K562 (cell line): ENCODE results near the gene TSPAN15. TPM values are rescaled to one million over a fixed set of nuclear protein-coding genes. Genes with fewer than 3 reads are reported as not detected.

Experiments
- ATAC-seq: fragments of 200-7000 bp; cut with Tn5 transposase; 3 replicates; pipeline ENCODE4 v1.9.1; 2020; ENCODE audit warnings: moderate library complexity
- BruUV-seq: library from RNA; stranded (reverse); fragments of 400-500 nt; replicated peaks from 2 replicates; lab custom pipeline; 2021; lab: Mats Ljungman, UMichigan
- CTCF ChIA-PET: fragments of 300-600 bp; formaldehyde crosslinking; extraction: SDS; loops from one replicate; lab custom pipeline; 2021; ENCODE audit warnings: low intra/inter-chr PET ratio; lab: Yijun Ruan, JAX
- POLR2A ChIA-PET: fragments of 300-600, 350-650 bp; sonication (Branson Sonifier 250); formaldehyde crosslinking; extraction: SDS; loops from one replicate; lab custom pipeline; 2021; ENCODE audit warnings: antibody characterized with exemption, inconsistent platforms; lab: Yijun Ruan, JAX
- DNase-seq, 4 experiments: peaks; one replicate each; pipeline versions ENCODE4 v3.0.0 to v3.0.0-alpha.2; 2011 to 2018; ENCODE audit warnings: low spot score in 3 of 4, mixed read lengths in 3 of 4; ENCODE audit errors: extremely low read depth in 1 of 4
- FAIRE-seq: peaks from 2 replicates; lab custom pipeline; 2011; peaks lifted over from hg19 to GRCh38; lab: Jason Lieb, UNC
- H2AFZ ChIP-seq: 2 replicates; pipeline ENCODE4 v1.6.0; 2011; ENCODE audit warnings: low read depth, low read length, control low read depth, inconsistent platforms
- H3K27ac ChIP-seq: fragments of 200-600 bp; 3 replicates; pipeline ENCODE4 v1.8.0; 2011; ENCODE audit warnings: low read depth, mild to moderate bottlenecking, control low read depth, inconsistent platforms, low read length, moderate library complexity, mixed read lengths; ENCODE audit errors: extremely low read depth
- H3K27me3 ChIP-seq, 2 experiments: fragments of 300-600 bp in 1 of 2; 2 replicates in 1 of 2; 3 replicates in 1 of 2; pipeline versions ENCODE4 v1.6.0 to v1.8.0; 2011; ENCODE audit warnings: inconsistent platforms in 2 of 2, low read length in 2 of 2, mild to moderate bottlenecking in 1 of 2, mixed read lengths in 1 of 2, moderate library complexity in 1 of 2; ENCODE audit not compliant: control insufficient read depth in 2 of 2, insufficient read depth in 2 of 2
- H3K36me3 ChIP-seq: fragments of 300-600 bp; 3 replicates; pipeline ENCODE4 v1.8.0; 2011; ENCODE audit warnings: mild to moderate bottlenecking, low read length, inconsistent platforms; ENCODE audit not compliant: control insufficient read depth, insufficient read depth
- H3K4me1 ChIP-seq, 2 experiments: fragments of 200-600 bp in 1 of 2; replicated peaks in 1 of 2; 2 replicates in 1 of 2; 3 replicates in 1 of 2; pipeline versions ENCODE4 v1.5.1 to v1.8.0; 2011; ENCODE audit warnings: inconsistent platforms in 2 of 2, low read length in 2 of 2, mild to moderate bottlenecking in 1 of 2, mixed read lengths in 1 of 2, moderate library complexity in 1 of 2; ENCODE audit not compliant: control insufficient read depth in 2 of 2, insufficient read depth in 2 of 2
- H3K4me2 ChIP-seq: 2 replicates; pipeline ENCODE4 v1.6.1; 2011; ENCODE audit warnings: low read length, control low read depth, inconsistent platforms, mixed read lengths; ENCODE audit not compliant: insufficient read depth
- H3K4me3 ChIP-seq: fragments of 200-600 bp; sonication (generic), shearing (Covaris generic); 2 replicates; pipeline ENCODE4 v1.5.1; 2016; ENCODE audit warnings: control low read depth, inconsistent platforms
- H3K79me2 ChIP-seq: fragments of 200-600 bp; 3 replicates; pipeline ENCODE4 v1.8.0; 2011; ENCODE audit warnings: low read length, inconsistent platforms; ENCODE audit not compliant: control insufficient read depth, insufficient read depth
- H3K9ac ChIP-seq, 2 experiments: 2 replicates each; pipeline versions ENCODE4 v1.6.0 to v1.6.1; 2011; ENCODE audit warnings: low read depth in 2 of 2, low read length in 2 of 2, control low read depth in 1 of 2, inconsistent platforms in 1 of 2, mild to moderate bottlenecking in 1 of 2, mixed read lengths in 1 of 2; ENCODE audit not compliant: insufficient read depth in 1 of 2
- H3K9me1 ChIP-seq: one replicate; pipeline ENCODE4 v1.6.0; 2011; ENCODE audit warnings: inconsistent platforms, mild to moderate bottlenecking, low read length, moderate library complexity; ENCODE audit not compliant: control insufficient read depth, insufficient read depth
- H3K9me3 ChIP-seq: replicated peaks from 2 replicates; pipeline ENCODE4 v1.5.1; 2011; ENCODE audit warnings: low read depth, low read length, inconsistent platforms; ENCODE audit not compliant: control insufficient read depth, insufficient read depth
- H4K20me1 ChIP-seq: replicated peaks from 2 replicates; pipeline ENCODE4 v1.6.1; 2011; ENCODE audit warnings: low read length, inconsistent platforms, mixed read lengths; ENCODE audit not compliant: control insufficient read depth, insufficient read depth
- AFF4 ChIP-seq: sonication (generic); formaldehyde crosslinking; IDR thresholded peaks from 2 replicates; pipeline ENCODE4 v1.8.0; 2023; ENCODE audit warnings: mild to moderate bottlenecking, missing genetic modification reagents
- DIDO1 ChIP-seq: fragments of 450-650 bp; IDR thresholded peaks from 2 replicates; pipeline ENCODE4 v1.6.1; 2016; ENCODE audit warnings: low read depth, missing biosample characterization, missing genetic modification characterization
- ELF1 ChIP-seq: fragments of 200-800 bp; sonication (Bioruptor generic); IDR thresholded peaks from 2 replicates; pipeline ENCODE4 v1.6.1; 2016; ENCODE audit warnings: missing genetic modification characterization, missing compliant biosample characterization
- ELF2 ChIP-seq: fragments of 250-450 bp; sonication (Bioruptor Pico); IDR thresholded peaks from 2 replicates; pipeline ENCODE4 v1.5.0; 2021; ENCODE audit warnings: mild to moderate bottlenecking
- ESRRB ChIP-seq: fragments of 250-450 bp; sonication (Bioruptor Pico); IDR thresholded peaks from 2 replicates; pipeline ENCODE4 v1.5.0; 2020; ENCODE audit warnings: mild to moderate bottlenecking, moderate library complexity, borderline replicate concordance
- GABPA ChIP-seq: fragments of 200-800 bp; sonication (Bioruptor generic); conservative IDR thresholded peaks from 2 replicates; pipeline ENCODE4 v1.6.1; 2016; ENCODE audit warnings: low read depth, missing genetic modification characterization, missing compliant biosample characterization
- KAT8 ChIP-seq: fragments of 450-650 bp; IDR thresholded peaks from 2 replicates; pipeline ENCODE4 v1.6.1; 2016; ENCODE audit warnings: low read depth, mild to moderate bottlenecking
- KLF10 ChIP-seq: fragments of 250-450 bp; sonication (Bioruptor Pico); IDR thresholded peaks from 2 replicates; pipeline ENCODE4 v1.6.1; 2021; ENCODE audit warnings: matching md5 sums
- MAFK ChIP-seq: IDR thresholded peaks from 2 replicates; pipeline ENCODE4 v1.6.1; 2011; ENCODE audit warnings: low read length, improper control_type of control experiment
- PTBP1 ChIP-seq: fragments of 200-400 bp; formaldehyde crosslinking; IDR thresholded peaks from 2 replicates; pipeline ENCODE4 v1.6.1; 2017; ENCODE audit warnings: low read depth, low read length
- TAL1 ChIP-seq: fragments of 450-650 bp; IDR thresholded peaks from 2 replicates; pipeline ENCODE4 v1.6.1; 2016; ENCODE audit warnings: mild to moderate bottlenecking
- ZFX ChIP-seq: sonication (generic); formaldehyde crosslinking; IDR thresholded peaks from 2 replicates; pipeline ENCODE4 v1.8.0; 2022; ENCODE audit warnings: mild to moderate bottlenecking, missing genetic modification reagents, moderate library complexity
- ZNF277 ChIP-seq: fragments of 250-450 bp; sonication (Bioruptor Pico); IDR thresholded peaks from 2 replicates; pipeline ENCODE4 v1.8.0; 2022; ENCODE audit warnings: inconsistent platforms, mild to moderate bottlenecking, moderate library complexity, borderline replicate concordance
- ZNF280B ChIP-seq: fragments of 250-450 bp; sonication (Bioruptor Pico); IDR thresholded peaks from 2 replicates; pipeline ENCODE4 v1.5.1; 2021; ENCODE audit warnings: mild to moderate bottlenecking
- ZNF77 ChIP-seq: fragments of 250-450 bp; sonication (Bioruptor Pico); IDR thresholded peaks from 2 replicates; pipeline ENCODE4 v1.5.0; 2020
- WGBS: fragments of 100-300 bp; shearing (Covaris generic); methylation state at CpG from one replicate; pipeline ENCODE4 v1.1.6; 2016; ENCODE audit warnings: low coverage, mixed read lengths; ENCODE audit not compliant: insufficient coverage; ENCODE audit errors: missing lambda C conversion rate; 5-methylcytosine and 5-hydroxymethylcytosine counted together
- in situ Hi-C: fragments of 300-500 bp; cut with MboI; formaldehyde crosslinking; loops from 4 replicates; pipeline ENCODE4 v1.15.0; 2018; ENCODE audit warnings: inconsistent platforms, mixed read lengths
- intact Hi-C: fragments of 100-400 bp; cut with micrococcal nuclease; formaldehyde crosslinking; loops from 2 replicates; pipeline ENCODE4 v1.14.2; 2022
- polyA plus RNA-seq, 8 experiments: library from polyadenylated mRNA; depleted of rRNA in 4 of 8; stranded (reverse) in 5 of 8; unstranded in 3 of 8; fragments of >200 nt; fragmentation: Nextera tagmentation in 2 of 8; fragmentation: Illumina TruSeq in 1 of 8; extraction: Ambion mirVana in 2 of 8; extraction: Trizol in 1 of 8; gene quantifications; 2 replicates each; pipeline versions ENCODE4 v1.2.1 to v1.2.3, GENCODE V29; 2011 to 2014; ENCODE audit warnings: inconsistent platforms in 1 of 8, missing spikeins in 1 of 8
- total RNA-seq, 7 experiments: library from RNA; depleted of rRNA in 6 of 7; stranded (reverse); fragments of >200 nt in 6 of 7; fragmentation: Illumina TruSeq in 2 of 7; extraction: Trizol in 2 of 7; gene quantifications; 2 replicates each; pipeline versions ENCODE4 v1.2.1 to v1.2.3, GENCODE V29; 2011 to 2021; ENCODE audit warnings: low replicate concordance in 1 of 7

Gene TSPAN15
- total and polyA plus RNA-seq, 9 of the 15 experiments (the other 6 are each of a cell fraction or from before 2014, with no cell fraction given) = 0.33 to 1.0 (median 0.45) TPM; not detected in 2

GRCh38 chr10:69516796-69517195, 65.5 kb downstream of the TSPAN15 start (continued):
- TF ChIP-seq TAL1 = no peak
- no peak for TF ChIP-seq ELF1 (tag)
- no peak for TF ChIP-seq PTBP1
- no peak for TF ChIP-seq ELF2 (CRISPR knock-in tag)
- TF ChIP-seq ZNF280B (CRISPR knock-in tag) = no peak
- no peak for TF ChIP-seq KLF10 (CRISPR knock-in tag)
- no peak for TF ChIP-seq ZNF277 (CRISPR knock-in tag)
- no peak for TF ChIP-seq ZFX (CRISPR knock-in tag)

GRCh38 chr10:69517271-69517848, 66.1 kb downstream of the TSPAN15 start:
- DNase-seq (no peak), FAIRE-seq (no peak), ATAC-seq (no peak)
- H3K27me3 ChIP-seq = peaks cover 0 to 28% of the 10 kb centered on the region in 2 experiments; a peak in 3 of 5 replicates
- no peak overlapping the region for H3K27ac ChIP-seq
- TF ChIP-seq GABPA (tag) = no peak
- TF ChIP-seq ESRRB (CRISPR knock-in tag) = no peak
- no peak for TF ChIP-seq DIDO1 (tag)
- TF ChIP-seq MAFK = no peak
- no peak for TF ChIP-seq KAT8
- no peak for TF ChIP-seq AFF4 (CRISPR knock-in tag)
- no peak for TF ChIP-seq ZNF77 (CRISPR knock-in tag)
- no peak overlapping the region for H3K4me3 ChIP-seq
- H3K4me1 ChIP-seq = no peaks in the 10 kb centered on the region
- no peak overlapping the region; a peak in 1 of 4 replicates for H3K9ac ChIP-seq
- H3K36me3 ChIP-seq = no peaks in the 10 kb centered on the region
- no peaks in the 10 kb centered on the region for H3K9me1 ChIP-seq
- H3K4me2 ChIP-seq = no peak overlapping the region
- ChIA-PET CTCF (interaction anchor here (0.8 to 6.5 kb wide), 2 partner anchors 121 to 200 kb away, joined by 3 to 80 read pairs; no protein-coding TSS in a partner anchor), POLR2A (interaction anchor here (0.6 kb wide), 2 partner anchors 25 to 42 kb away, joined by 3 to 4 read pairs; no protein-coding TSS in a partner anchor)
- H4K20me1 ChIP-seq = peaks cover 14% of the 10 kb centered on the region
- no peaks in the 10 kb centered on the region for H3K79me2 ChIP-seq
- H3K9me3 ChIP-seq = no peaks in the 10 kb centered on the region
- intact Hi-C loops (loop anchor here (10.0 kb wide), 1 partner anchor 267 kb away; no protein-coding TSS in a partner anchor), in situ Hi-C loops (loop anchor here (5.0 kb wide), 1 partner anchor 120 kb away; no protein-coding TSS in a partner anchor)
- BruUV-seq = no TSS peak
- 3% methylated on average over 9 of the region's 9 CpGs for WGBS
- H2AFZ ChIP-seq = no peak overlapping the region
